Endothelial cell of umbilical vein (primary cell): Measurements from ENCODE around the gene KRT6A. TPM values are rescaled to one million over a fixed set of nuclear protein-coding genes. Genes with fewer than 3 reads are reported as not detected.
"Not testable (repeated sequence)": the region's sequence is repeated elsewhere in the genome, so short reads cannot be mapped to it uniquely, and the experiment has no call there.

Experiments
- BruUV-seq: library from RNA; stranded (reverse); fragments of 400-500 nt; replicated peaks from 2 replicates; lab custom pipeline; 2021; lab: Mats Ljungman, UMichigan
- CTCF ChIA-PET: fragments of 300-600, 350-600 bp; sonication (Branson Sonifier 250); formaldehyde crosslinking; loops from one replicate; lab custom pipeline; 2021; ENCODE audit warnings: antibody characterized with exemption, inconsistent platforms; lab: Charles Lee
- POLR2A ChIA-PET: fragments of 300-600, 350-600 bp; sonication (Branson Sonifier 250); formaldehyde crosslinking; loops from one replicate; lab custom pipeline; 2021; ENCODE audit warnings: antibody characterized with exemption, inconsistent platforms; lab: Charles Lee
- DNase-seq: peaks from one replicate; pipeline ENCODE4 v3.0.0-alpha.2; 2011; ENCODE audit warnings: low read depth, low spot score
- FAIRE-seq: peaks from 2 replicates; lab custom pipeline; 2011; peaks lifted over from hg19 to GRCh38; lab: Jason Lieb, UNC
- H2AFZ ChIP-seq: 2 replicates; pipeline ENCODE4 v1.6.0; 2012; ENCODE audit warnings: low read depth, low read length, control low read depth, inconsistent platforms
- H3K27ac ChIP-seq: 2 replicates; pipeline ENCODE4 v1.5.1; 2011; ENCODE audit warnings: low read depth, mild to moderate bottlenecking, control low read depth, low read length, moderate library complexity; ENCODE audit not compliant: insufficient read depth
- H3K27me3 ChIP-seq, 2 experiments: 2 replicates each; pipeline versions ENCODE4 v1.6.0 to v1.6.1; 2011; ENCODE audit warnings: low read length in 2 of 2, mixed read lengths in 1 of 2; ENCODE audit not compliant: control insufficient read depth in 2 of 2, insufficient read depth in 2 of 2
- H3K36me3 ChIP-seq, 2 experiments: 2 replicates in 1 of 2; 3 replicates in 1 of 2; pipeline ENCODE4 v1.5.1; 2011; ENCODE audit warnings: low read length in 2 of 2, mild to moderate bottlenecking in 1 of 2, moderate library complexity in 1 of 2; ENCODE audit not compliant: control insufficient read depth in 2 of 2, insufficient read depth in 2 of 2; ENCODE audit errors: extremely low read depth in 1 of 2
- H3K4me1 ChIP-seq: 3 replicates; pipeline ENCODE4 v1.5.1; 2011; ENCODE audit warnings: mild to moderate bottlenecking, low read length; ENCODE audit not compliant: control insufficient read depth, insufficient read depth; ENCODE audit errors: extremely low read depth
- H3K4me2 ChIP-seq: 2 replicates; pipeline ENCODE4 v1.6.1; 2011; ENCODE audit warnings: low read length, control low read depth, mixed read lengths; ENCODE audit not compliant: insufficient read depth
- H3K4me3 ChIP-seq, 3 experiments: fragments of 200-600 bp in 1 of 3; sonication (generic), shearing (Covaris generic) in 1 of 3; replicated peaks in 1 of 3; 2 replicates each; pipeline ENCODE4 v1.5.1; 2011 to 2016; ENCODE audit warnings: control low read depth in 3 of 3, low read length in 3 of 3, mild to moderate bottlenecking in 2 of 3, inconsistent platforms in 1 of 3, low read depth in 1 of 3, moderate library complexity in 1 of 3; ENCODE audit not compliant: insufficient read depth in 1 of 3
- H3K79me2 ChIP-seq: 2 replicates; pipeline ENCODE4 v1.6.0; 2012; ENCODE audit warnings: low read length, inconsistent platforms; ENCODE audit not compliant: control insufficient read depth, insufficient read depth
- H3K9ac ChIP-seq: replicated peaks from 2 replicates; pipeline ENCODE3; 2011; ENCODE audit warnings: low read length, control low read depth; ENCODE audit not compliant: insufficient read depth; ENCODE audit errors: extremely low read depth
- H3K9me1 ChIP-seq: replicated peaks from 3 replicates; pipeline ENCODE4 v1.6.0; 2011; ENCODE audit warnings: mild to moderate bottlenecking, low read length; ENCODE audit not compliant: control insufficient read depth, insufficient read depth; ENCODE audit errors: extremely low read depth
- H3K9me3 ChIP-seq: replicated peaks from 2 replicates; pipeline ENCODE4 v1.5.1; 2012; ENCODE audit warnings: low read length, inconsistent platforms; ENCODE audit not compliant: control insufficient read depth, insufficient read depth
- H4K20me1 ChIP-seq: replicated peaks from 2 replicates; pipeline ENCODE3; 2011; ENCODE audit warnings: mild to moderate bottlenecking, low read length; ENCODE audit not compliant: control insufficient read depth, insufficient read depth; ENCODE audit errors: extremely low read depth
- EZH2 ChIP-seq: IDR thresholded peaks from 2 replicates; pipeline ENCODE4 v1.6.1; 2012; ENCODE audit warnings: borderline replicate concordance, low read depth, mild to moderate bottlenecking, moderate library complexity, low read length, inconsistent platforms; ENCODE audit not compliant: severe bottlenecking
- FOS ChIP-seq: IDR thresholded peaks from 2 replicates; pipeline ENCODE4 v1.6.1; 2011; ENCODE audit warnings: mild to moderate bottlenecking, low read length, moderate library complexity, borderline replicate concordance; ENCODE audit not compliant: insufficient read depth
- GATA2 ChIP-seq: IDR thresholded peaks from 2 replicates; pipeline ENCODE4 v1.7.0; 2011; ENCODE audit warnings: low read depth, mild to moderate bottlenecking, moderate library complexity, mixed read lengths, low read length; ENCODE audit not compliant: insufficient read length, insufficient read depth
- JUN ChIP-seq: IDR thresholded peaks from 2 replicates; pipeline ENCODE4 v1.6.1; 2011; ENCODE audit warnings: borderline replicate concordance, low read depth; ENCODE audit not compliant: insufficient read length, insufficient read depth
- MYC ChIP-seq: IDR thresholded peaks from one replicate; pipeline ENCODE4 v1.6.1; 2011; ENCODE audit warnings: mild to moderate bottlenecking, low read depth, low read length
- POLR2A ChIP-seq: IDR thresholded peaks from 2 replicates; pipeline ENCODE4 v1.6.1; 2012; ENCODE audit warnings: low read depth, mild to moderate bottlenecking, control low read depth, low read length
- POLR2AphosphoS5 ChIP-seq: IDR thresholded peaks from 2 replicates; pipeline ENCODE4 v1.6.1; 2012; ENCODE audit warnings: low read depth, mild to moderate bottlenecking, control low read depth, low read length, moderate library complexity; ENCODE audit not compliant: insufficient read depth
- dilution Hi-C: fragments of 300-500 bp; cut with MboI; formaldehyde crosslinking; loops from one replicate; pipeline ENCODE4 v1.15.0; 2019; ENCODE audit warnings: low sequenced_read_pairs; ENCODE audit not compliant: extremely low pct_ligation_motif_present
- intact Hi-C: fragments of 100-400 bp; cut with micrococcal nuclease; formaldehyde crosslinking; loops from one replicate; pipeline ENCODE4 v1.10.0; 2022
- polyA plus RNA-seq, 4 experiments: library from polyadenylated mRNA; depleted of rRNA in 3 of 4; stranded (reverse) in 3 of 4; unstranded in 1 of 4; fragments of >200 nt; gene quantifications; 2 replicates each; pipeline versions ENCODE4 v1.2.1 to v1.2.3, GENCODE V29; 2011 to 2012; ENCODE audit warnings: missing spikeins in 1 of 4
- total RNA-seq: library from RNA; stranded (reverse); gene quantifications from 2 replicates; pipeline ENCODE4 v1.2.3, GENCODE V29; 2021
- TF ChIP-seq, protein P1 (sequence below), 2 donors: IDR thresholded peaks; 1 replicate in 1 of 2; 2 replicates in 1 of 2; pipeline ENCODE4 v1.5.1; 2011; ENCODE audit warnings: low read length in 2 of 2, mild to moderate bottlenecking in 2 of 2, moderate library complexity in 2 of 2, control low read depth in 1 of 2, inconsistent platforms in 1 of 2, low read depth in 1 of 2; ENCODE audit not compliant: insufficient read depth in 1 of 2; ENCODE audit errors: extremely low read depth in 1 of 2

KRT6A gene
- total and polyA plus RNA-seq, 2 donors (not counting 3 experiments of a cell fraction or from before 2014, with no cell fraction given): 0.64 TPM; not detected in 1

- Histone ChIP-seq H2AFZ (no peak overlapping the region), H3K4me1 (no peaks in the 10 kb centered on the region), H3K36me3 (no peaks in the 10 kb centered on the region), H3K9me1 (no peaks in the 10 kb centered on the region), H3K4me2 (no peak overlapping the region), H3K4me3 (no peak overlapping the region), H3K79me2 (no peaks in the 10 kb centered on the region), H3K9ac (no peak overlapping the region), H3K27me3 (peaks cover 6 to 10% of the 10 kb centered on the region in 2 experiments), H3K27ac (no peak overlapping the region), H3K9me3 (no peaks in the 10 kb centered on the region), H4K20me1 (no peaks in the 10 kb centered on the region)
- BruUV-seq: no TSS peak
- TF ChIP-seq POLR2AphosphoS5 (no peak), GATA2 (no peak), JUN (no peak), FOS (no peak), MYC (no peak), POLR2A (no peak), EZH2 (no peak)
- TF ChIP-seq, protein P1, sequence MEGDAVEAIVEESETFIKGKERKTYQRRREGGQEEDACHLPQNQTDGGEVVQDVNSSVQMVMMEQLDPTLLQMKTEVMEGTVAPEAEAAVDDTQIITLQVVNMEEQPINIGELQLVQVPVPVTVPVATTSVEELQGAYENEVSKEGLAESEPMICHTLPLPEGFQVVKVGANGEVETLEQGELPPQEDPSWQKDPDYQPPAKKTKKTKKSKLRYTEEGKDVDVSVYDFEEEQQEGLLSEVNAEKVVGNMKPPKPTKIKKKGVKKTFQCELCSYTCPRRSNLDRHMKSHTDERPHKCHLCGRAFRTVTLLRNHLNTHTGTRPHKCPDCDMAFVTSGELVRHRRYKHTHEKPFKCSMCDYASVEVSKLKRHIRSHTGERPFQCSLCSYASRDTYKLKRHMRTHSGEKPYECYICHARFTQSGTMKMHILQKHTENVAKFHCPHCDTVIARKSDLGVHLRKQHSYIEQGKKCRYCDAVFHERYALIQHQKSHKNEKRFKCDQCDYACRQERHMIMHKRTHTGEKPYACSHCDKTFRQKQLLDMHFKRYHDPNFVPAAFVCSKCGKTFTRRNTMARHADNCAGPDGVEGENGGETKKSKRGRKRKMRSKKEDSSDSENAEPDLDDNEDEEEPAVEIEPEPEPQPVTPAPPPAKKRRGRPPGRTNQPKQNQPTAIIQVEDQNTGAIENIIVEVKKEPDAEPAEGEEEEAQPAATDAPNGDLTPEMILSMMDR (IDR thresholded peaks at IDR 0.05; ENCODE audit: extremely low read depth in 1 of 2, insufficient read depth in 1 of 2, low read depth in 1 of 2, low read length in 2 of 2): no peak
- FAIRE-seq (no peak), DNase-seq (no peak)
- dilution Hi-C loops (no loop called here), intact Hi-C loops (no loop called here)
- ChIA-PET POLR2A (no interaction called here), CTCF (interaction anchor here (1.2 to 2.3 kb wide), 2 partner anchors 10 to 377 kb away, joined by 3 to 6 read pairs; no protein-coding TSS in a partner anchor)
Measured at GRCh38 chr12:52494100-52494499, 1.0 kb upstream of the KRT6A start.

DNA sequence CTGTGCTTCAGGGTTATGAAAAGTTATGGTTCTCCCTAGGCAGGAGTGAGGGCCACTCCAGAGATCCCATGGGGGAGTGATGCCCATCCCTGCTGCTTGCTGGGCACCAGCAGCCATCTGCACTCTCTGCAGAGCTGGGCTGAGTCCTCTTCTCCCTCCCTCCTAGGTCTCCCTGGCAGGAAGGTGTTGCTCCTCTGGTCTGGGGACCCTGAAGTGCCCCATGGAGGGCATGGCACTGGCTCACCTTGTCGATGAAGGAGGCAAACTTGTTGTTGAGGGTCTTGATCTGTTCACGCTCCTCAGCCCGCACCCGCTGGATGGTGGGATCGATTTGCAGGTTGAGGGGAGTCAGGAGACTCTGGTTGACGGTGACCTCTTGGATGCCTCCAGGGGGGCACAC, 652 bp downstream of the KRT6A start:
- H4K20me1 ChIP-seq, H2AFZ ChIP-seq, H3K4me3 ChIP-seq, POLR2A ChIA-PET, H3K4me2 ChIP-seq, H3K9me1 ChIP-seq, H3K79me2 ChIP-seq, H3K36me3 ChIP-seq, DNase-seq, intact Hi-C loops, H3K27me3 ChIP-seq, H3K27ac ChIP-seq, BruUV-seq, H3K4me1 ChIP-seq, CTCF ChIA-PET, dilution Hi-C loops, H3K9ac ChIP-seq, FAIRE-seq, H3K9me3 ChIP-seq: not testable (repeated sequence)

DNA sequence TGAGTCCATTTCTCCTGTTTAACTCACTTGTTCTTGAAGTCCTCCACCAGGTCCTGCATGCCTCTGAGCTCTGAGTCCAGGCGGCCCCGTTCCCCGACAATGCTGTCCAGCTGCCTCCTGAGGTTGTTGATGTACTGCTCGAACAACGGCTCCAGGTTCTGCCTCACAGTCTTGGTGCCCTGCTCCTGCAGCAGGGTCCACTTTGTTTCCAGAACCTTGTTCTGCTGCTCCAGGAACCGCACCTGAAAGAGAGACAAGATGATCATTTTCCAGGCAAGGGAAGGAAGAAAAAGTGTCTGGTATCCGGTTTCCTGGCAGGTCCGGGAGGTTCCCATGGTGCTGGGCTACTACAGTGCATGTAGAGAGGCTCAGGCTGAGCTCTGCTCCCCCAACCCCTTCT, 1.6 kb downstream of the KRT6A start:
- BruUV-seq, H3K36me3 ChIP-seq, H3K9ac ChIP-seq, intact Hi-C loops, H3K4me3 ChIP-seq, H3K27me3 ChIP-seq, H3K27ac ChIP-seq, H4K20me1 ChIP-seq, CTCF ChIA-PET, POLR2A ChIA-PET, H2AFZ ChIP-seq, H3K79me2 ChIP-seq, H3K9me1 ChIP-seq, dilution Hi-C loops, DNase-seq, H3K4me1 ChIP-seq, H3K4me2 ChIP-seq, H3K9me3 ChIP-seq, FAIRE-seq: not testable (repeated sequence)
